ENCODE results near the gene RPL18.

RPL18 gene

DNA sequence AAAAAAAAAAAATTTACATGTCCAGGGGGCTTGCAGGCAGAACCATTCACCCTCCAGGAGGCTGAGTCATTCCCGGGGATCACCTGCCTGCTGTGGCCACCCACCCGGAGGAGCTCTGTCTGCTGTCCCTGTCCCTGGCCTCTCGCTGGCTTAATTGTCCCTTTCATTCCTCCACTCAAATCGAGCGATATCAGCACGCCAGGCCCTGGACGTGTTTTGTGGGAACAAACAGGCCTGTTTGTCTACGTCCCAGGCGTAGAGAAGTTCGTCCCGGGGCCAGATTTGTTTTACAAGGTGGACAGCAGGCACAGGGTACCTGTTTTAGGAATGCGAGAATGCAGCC, 45.8 kb downstream of the RPL18 start:
- no peak for DNase-seq

DNA sequence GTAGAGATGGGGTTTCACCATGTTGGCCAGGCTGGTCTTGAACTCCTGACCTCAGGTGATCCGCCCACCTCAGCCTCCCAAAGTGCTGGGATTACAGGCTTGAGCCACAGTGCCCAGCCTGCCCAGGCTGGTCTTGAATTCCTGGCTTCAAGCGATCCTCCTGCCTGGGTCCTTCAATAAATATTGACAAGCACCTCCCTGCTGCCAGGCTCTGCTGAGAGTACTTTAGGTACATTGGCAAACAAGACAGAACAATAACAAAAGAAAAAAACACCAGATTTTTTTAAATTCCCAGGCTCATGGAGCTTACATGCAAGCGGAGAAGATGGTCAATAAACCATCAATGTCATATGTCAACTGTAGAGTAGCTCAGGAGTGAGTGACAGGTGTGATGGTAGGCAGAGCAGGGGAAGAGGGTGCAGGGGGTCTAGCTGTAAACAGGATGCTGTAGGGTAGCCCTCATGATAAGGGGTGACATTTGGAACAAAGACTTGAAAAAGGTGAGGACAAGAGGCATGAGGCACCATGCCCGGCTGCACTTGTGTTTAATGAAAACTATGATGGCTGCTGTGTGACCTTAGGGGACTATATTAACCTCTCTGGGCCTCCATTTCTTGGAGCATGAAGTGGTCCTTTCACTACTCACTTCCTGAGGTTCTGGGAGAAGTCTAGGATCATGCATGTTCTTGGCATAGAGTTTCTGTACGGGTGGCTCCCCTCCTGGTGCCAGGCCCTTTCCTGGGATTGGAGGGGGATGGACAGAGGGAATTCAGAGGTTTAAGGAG, 47.4 kb downstream of the RPL18 start:
- no peak for DNase-seq

GRCh38 chr19:48569814-48570213, 49.2 kb downstream of the RPL18 start:
- no peak for DNase-seq

- no peak for DNase-seq
Observed at GRCh38 chr19:48568345-48568886, 50.6 kb downstream of the RPL18 start.

Data from cortex of kidney (tissue), 1 donor.